NCI-H146 (cell line): ENCODE results near the gene IRF5.

Experiments used
- DNase-seq: peaks from one replicate; lab custom pipeline; 2025; lab: John Stamatoyannopoulos, UW

The IRF5 gene

GRCh38 chr7:128921866-128922440, 15.8 kb upstream of the IRF5 start:
- DNase-seq = no peak

- DNase-seq = peak; percentile 69
Measured at GRCh38 chr7:128922496-128923410, 15.0 kb upstream of the IRF5 start.

GRCh38 chr7:128923411-128923800, 14.3 kb upstream of the IRF5 start:
- no peak for DNase-seq

GRCh38 chr7:128924707-128925588, 12.8 kb upstream of the IRF5 start:
- DNase-seq = no peak

GRCh38 chr7:128928159-128928813, 9.4 kb upstream of the IRF5 start:
- no peak for DNase-seq

- DNase-seq = no peak
Measured at GRCh38 chr7:128928882-128929788, 8.6 kb upstream of the IRF5 start.

GRCh38 chr7:128931190-128931798, 6.4 kb upstream of the IRF5 start:
- no peak for DNase-seq

- DNase-seq = no peak
Measured at GRCh38 chr7:128931965-128932861, 5.5 kb upstream of the IRF5 start.

- no peak for DNase-seq
Measured at GRCh38 chr7:128932862-128933179, 4.9 kb upstream of the IRF5 start.

GRCh38 chr7:128933180-128933891, 4.4 kb upstream of the IRF5 start:
- no peak for DNase-seq

- no peak for DNase-seq
Measured at GRCh38 chr7:128934361-128935341, 3.1 kb upstream of the IRF5 start.

- no peak for DNase-seq
Measured at GRCh38 chr7:128935342-128935730, 2.4 kb upstream of the IRF5 start.

- no peak for DNase-seq
Measured at GRCh38 chr7:128936798-128937197, 929 bp upstream of the IRF5 start.

GRCh38 chr7:128937271-128937646, 468 bp upstream of the IRF5 start:
- DNase-seq = no peak

- peak; percentile 34 for DNase-seq
Measured at GRCh38 chr7:128938544-128939074, 882 bp downstream of the IRF5 start.

GRCh38 chr7:128939075-128939860, 1.5 kb downstream of the IRF5 start:
- no peak for DNase-seq
